Vagina (tissue), 2 donors: ENCODE measurements around the gene UNC79.

Experiments used
- CTCF ChIP-seq, 3 experiments: fragments of 450-650 bp in 2 of 3; fragments of 200-600 bp in 1 of 3; sonication (generic) in 1 of 3; IDR thresholded peaks; one replicate each; pipeline ENCODE4 v1.5.1; 2017 to 2019; ENCODE audit warnings: antibody characterized with exemption in 3 of 3, mild to moderate bottlenecking in 2 of 3, moderate library complexity in 2 of 3
- POLR2A ChIP-seq, 2 donors: fragments of 450-650 bp; IDR thresholded peaks; one replicate each; pipeline ENCODE4 v1.6.1; 2017; ENCODE audit warnings: antibody characterized with exemption in 2 of 2, mild to moderate bottlenecking in 2 of 2, moderate library complexity in 2 of 2
- POLR2AphosphoS5 ChIP-seq, 2 donors: sonication (generic); formaldehyde crosslinking; IDR thresholded peaks; one replicate each; pipeline ENCODE4 v1.9.0; 2017; ENCODE audit warnings: antibody characterized with exemption in 2 of 2, mild to moderate bottlenecking in 2 of 2, low read depth in 1 of 2; ENCODE audit not compliant: insufficient read depth in 1 of 2

GRCh38 chr14:93571275-93571674 lies 140.5 kb downstream of the UNC79 start:
- TF ChIP-seq CTCF (IDR thresholded peaks at IDR 0.05), result no peak
- no peak for TF ChIP-seq POLR2A (IDR thresholded peaks at IDR 0.05)
- TF ChIP-seq POLR2AphosphoS5 (IDR thresholded peaks at IDR 0.05; ENCODE audit: insufficient read depth in 1 of 2, low read depth in 1 of 2), result no peak
